Mononuclear cell (primary cell): Measurements from ENCODE around the gene RAB13. TPM values are rescaled to one million over a fixed set of nuclear protein-coding genes. Genes with fewer than 3 reads are reported as not detected.

Experiments
- H3K27me3 ChIP-seq: 2 replicates; pipeline ENCODE4 v1.6.0; 2011; ENCODE audit warnings: low read length, control low read depth; ENCODE audit not compliant: insufficient read depth
- H3K4me1 ChIP-seq: 2 replicates; pipeline ENCODE4 v1.5.1; 2011; ENCODE audit warnings: mild to moderate bottlenecking, low read length, control low read depth; ENCODE audit not compliant: insufficient read depth
- H3K4me3 ChIP-seq: 2 replicates; pipeline ENCODE4 v1.5.1; 2011; ENCODE audit warnings: mild to moderate bottlenecking, low read length, moderate library complexity
- H3K9me3 ChIP-seq: 2 replicates; pipeline ENCODE4 v1.5.1; 2011; ENCODE audit warnings: low read depth, mild to moderate bottlenecking, control low read depth, low read length
- total RNA-seq: library from RNA; depleted of rRNA; stranded (reverse); fragments of >200 nt; gene quantifications from one replicate; pipeline ENCODE4 v1.2.3, GENCODE V29; 2012

The RAB13 gene
- total RNA-seq, 1 donor = 1.2 TPM

DNA sequence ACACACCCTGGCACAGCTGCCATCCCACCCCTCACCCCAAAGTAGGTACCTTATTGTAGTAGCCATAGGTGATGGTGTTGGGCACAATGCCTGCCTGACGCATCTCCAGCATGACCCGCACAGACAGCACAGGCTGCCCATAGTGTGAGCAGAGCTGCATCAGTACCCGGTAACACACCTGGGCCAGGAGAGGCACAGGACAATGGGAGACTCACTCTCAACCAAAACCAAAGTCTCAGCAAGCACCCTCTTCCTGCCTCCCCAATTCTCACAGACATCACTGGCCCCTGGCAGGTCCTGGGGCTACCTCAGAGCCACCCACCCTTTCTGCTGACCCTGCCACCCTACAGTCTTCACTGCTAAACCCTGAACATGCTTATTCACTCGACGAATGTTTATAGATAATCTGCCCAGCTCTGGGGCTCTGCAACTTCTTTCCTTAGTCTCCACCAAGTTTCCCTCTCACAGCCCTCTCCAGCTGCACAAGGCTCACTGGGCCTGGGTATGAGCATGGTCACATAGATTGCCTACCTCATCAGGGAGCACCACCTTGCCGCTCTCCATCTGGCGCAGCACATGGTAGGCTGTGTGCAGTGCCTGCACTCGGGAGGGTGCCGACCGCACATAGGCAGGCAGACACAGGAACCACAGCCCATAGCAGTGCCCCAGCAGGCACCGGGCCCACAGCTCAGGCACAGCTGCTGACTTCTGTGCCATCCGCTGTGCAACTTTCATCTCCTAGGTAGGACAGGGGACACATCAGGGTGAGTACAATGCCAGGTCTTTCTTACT, 49.9 kb downstream of the RAB13 start:
- no peaks in the 10 kb centered on the region for H3K27me3 ChIP-seq
- no peaks in the 10 kb centered on the region for H3K9me3 ChIP-seq
- no peak overlapping the region for H3K4me3 ChIP-seq
- no peaks in the 10 kb centered on the region for H3K4me1 ChIP-seq

DNA sequence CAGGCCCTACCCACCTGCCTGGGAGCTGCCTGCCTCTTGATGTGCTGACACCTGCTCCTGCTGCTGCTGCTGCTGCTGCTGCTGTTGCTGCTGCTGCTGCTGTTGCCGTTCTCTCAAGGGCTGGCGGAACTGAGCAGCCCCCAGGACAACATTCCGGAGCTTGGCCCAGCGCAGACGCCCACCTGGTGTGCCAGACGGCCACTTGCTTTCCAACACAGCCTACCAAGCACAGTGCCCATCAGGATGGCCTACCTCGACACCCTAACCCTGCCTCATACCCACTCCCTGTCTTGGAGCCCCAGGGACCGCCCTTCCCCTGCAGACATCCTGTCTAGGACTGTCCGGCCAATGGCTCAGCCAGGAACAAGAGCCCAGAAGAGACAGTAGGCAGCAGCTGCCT, 51.4 kb downstream of the RAB13 start:
- Histone ChIP-seq H3K27me3 (no peaks in the 10 kb centered on the region), H3K4me3 (no peak overlapping the region), H3K4me1 (no peaks in the 10 kb centered on the region), H3K9me3 (no peaks in the 10 kb centered on the region)

- Histone ChIP-seq H3K9me3 (no peaks in the 10 kb centered on the region), H3K27me3 (no peaks in the 10 kb centered on the region), H3K4me1 (no peaks in the 10 kb centered on the region), H3K4me3 (no peak overlapping the region)
Observed at GRCh38 chr1:153933955-153934354, 52.2 kb downstream of the RAB13 start.

GRCh38 chr1:153933430-153933829, 52.7 kb downstream of the RAB13 start:
- no peaks in the 10 kb centered on the region for H3K9me3 ChIP-seq
- H3K27me3 ChIP-seq = no peaks in the 10 kb centered on the region
- H3K4me3 ChIP-seq = no peak overlapping the region
- no peaks in the 10 kb centered on the region for H3K4me1 ChIP-seq

DNA sequence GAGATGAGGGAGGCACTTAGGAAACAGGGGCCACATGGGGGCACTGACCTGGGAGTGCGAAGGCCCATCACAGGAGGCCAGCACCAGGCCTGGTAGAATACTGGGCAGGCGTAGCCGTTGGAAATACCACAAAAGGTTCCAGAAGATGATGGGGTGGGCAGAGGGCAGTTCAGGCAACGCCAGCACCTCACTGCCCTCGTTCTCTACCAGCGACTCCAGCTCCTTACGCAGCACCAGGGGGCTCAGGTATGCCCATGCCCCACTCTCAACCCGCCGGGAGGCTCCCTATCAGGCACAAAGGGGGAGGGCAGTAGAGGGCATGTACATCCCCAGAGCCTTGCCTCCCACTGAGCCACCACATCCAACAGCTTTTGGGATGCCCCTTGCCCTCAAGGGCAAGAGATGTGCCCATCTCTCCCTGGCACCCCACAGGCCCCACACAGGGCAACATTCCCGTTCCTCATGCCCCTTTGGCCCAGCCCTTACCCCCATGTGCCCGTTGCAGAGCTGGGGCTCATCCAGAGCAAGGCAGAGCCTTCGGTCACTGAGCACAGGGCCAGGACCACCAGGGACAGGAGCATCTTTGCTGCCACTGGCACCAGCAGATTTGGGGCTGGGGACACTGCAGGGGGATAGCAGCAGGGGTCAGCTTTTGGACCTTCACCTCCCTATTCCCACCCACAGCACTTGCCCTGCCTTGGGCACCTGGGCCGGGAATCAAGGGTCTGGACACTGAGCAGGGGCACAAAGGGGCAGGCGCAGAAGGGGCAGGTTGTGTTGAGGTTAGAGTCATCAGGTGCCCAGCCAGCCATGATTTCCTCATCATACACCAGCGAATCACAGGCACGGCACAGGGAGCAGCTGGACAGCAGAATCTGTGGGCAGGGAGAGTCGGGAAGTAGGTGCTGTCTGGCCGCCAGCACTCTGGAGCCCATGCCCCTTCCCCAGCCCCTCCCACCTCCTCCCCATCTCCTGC, 53.7 kb downstream of the RAB13 start:
- H3K27me3 ChIP-seq = no peaks in the 10 kb centered on the region
- H3K4me1 ChIP-seq = no peaks in the 10 kb centered on the region
- H3K9me3 ChIP-seq = no peaks in the 10 kb centered on the region
- H3K4me3 ChIP-seq = no peak overlapping the region

Other genes with a start within 250 kb of the RAB13 start
- 7.5 TPM for gene SLC27A3, start 210.9 kb downstream of the RAB13 start, total RNA-seq
- gene GATAD2B, start 63.4 kb downstream of the RAB13 start, total RNA-seq = 15.5 TPM
- 37.3 TPM for gene DENND4B, start 39.6 kb downstream of the RAB13 start, total RNA-seq
- gene CRTC2, start 27.7 kb downstream of the RAB13 start, total RNA-seq = 31.2 TPM
- gene SLC39A1, start 22.8 kb downstream of the RAB13 start, total RNA-seq = 15.8 TPM
- 2.4 TPM for gene CREB3L4, start 18.4 kb downstream of the RAB13 start, total RNA-seq
- gene JTB, start 8.7 kb downstream of the RAB13 start, total RNA-seq = 160 TPM
- 8,524 TPM for gene RPS27, start 4.4 kb upstream of the RAB13 start, total RNA-seq
- gene NUP210L, start 168.7 kb upstream of the RAB13 start, total RNA-seq = under 0.01 TPM
- 973 TPM for gene TPM3, start 205.8 kb upstream of the RAB13 start, total RNA-seq
- gene CFAP141, start 220.0 kb upstream of the RAB13 start, total RNA-seq = not detected
- gene UBAP2L, start 234.6 kb upstream of the RAB13 start, total RNA-seq = 109 TPM